Stimulated activated naive CD8-positive, alpha-beta T cell treated with anti-CD3 and anti-CD28 coated beads, Interleukin-15, amount 100 ng/mL, for 72 hours (primary cell): Measurements from ENCODE around the gene CISD2.
"Not testable (repeated sequence)": the region's sequence is repeated elsewhere in the genome, so short reads cannot be mapped to it uniquely, and the experiment has no call there.

ENCODE experiments used
- ATAC-seq: fragments of 150-1000 bp; cut with Tn5 transposase; 2 replicates; pipeline ENCODE4 v1.10.0; 2021; ENCODE audit warnings: mild to moderate bottlenecking, moderate library complexity
- DNase-seq, 2 donors: peaks; one replicate each; pipeline ENCODE4 v3.0.0; 2021 to 2022
- H3K27ac Mint-ChIP-seq, 2 donors: one replicate each; pipeline ENCODE4 v1.8.0; 2022; ENCODE audit warnings: mild to moderate bottlenecking in 2 of 2, mixed read lengths in 2 of 2, moderate library complexity in 2 of 2
- H3K27me3 Mint-ChIP-seq: one replicate; pipeline ENCODE4 v1.8.0; 2022; ENCODE audit warnings: mixed read lengths
- H3K4me1 Mint-ChIP-seq: one replicate; pipeline ENCODE4 v1.8.0; 2022; ENCODE audit warnings: mild to moderate bottlenecking, mixed read lengths
- H3K4me3 Mint-ChIP-seq, 2 donors: one replicate each; pipeline ENCODE4 v1.8.0; 2022; ENCODE audit warnings: mild to moderate bottlenecking in 2 of 2, mixed read lengths in 2 of 2, moderate library complexity in 1 of 2
- H3K9me3 Mint-ChIP-seq, 2 donors: one replicate each; pipeline ENCODE4 v1.8.0; 2022; ENCODE audit warnings: mixed read lengths in 2 of 2

CISD2 gene

GRCh38 chr4:102869569-102870197 is 891 bp downstream of the CISD2 start:
- Mint-ChIP-seq H3K27ac (peak overlapping the region; percentile 97 to 99), H3K27me3 (no peaks in the 10 kb centered on the region), H3K4me1 (peaks cover 58% of the 10 kb centered on the region), H3K4me3 (peak overlapping the region; percentile 91 to 96), H3K9me3 (no peaks in the 10 kb centered on the region)
- no peak for DNase-seq
- ATAC-seq, result peak; percentile 51

- H3K27me3 Mint-ChIP-seq, result no peaks in the 10 kb centered on the region
- no peak overlapping the region for H3K27ac Mint-ChIP-seq
- ATAC-seq (no peak), DNase-seq (no peak)
- H3K4me1 Mint-ChIP-seq, result peaks cover 37% of the 10 kb centered on the region
- peak overlapping the region in 1 of 2 donors; percentile 18 for H3K4me3 Mint-ChIP-seq
- H3K9me3 Mint-ChIP-seq, result peaks cover under 1 to 5% of the 10 kb centered on the region in 2 donors
Observed at GRCh38 chr4:102871772-102872171, 3.0 kb downstream of the CISD2 start.

- not testable (repeated sequence) for H3K4me3 Mint-ChIP-seq, H3K27me3 Mint-ChIP-seq, DNase-seq, H3K27ac Mint-ChIP-seq, ATAC-seq
- H3K9me3 Mint-ChIP-seq, result peaks cover 4 to 14% of the 10 kb centered on the region in 2 donors
- H3K4me1 Mint-ChIP-seq, result peaks cover 17% of the 10 kb centered on the region
Observed at GRCh38 chr4:102877477-102878106, 8.8 kb downstream of the CISD2 start.

GRCh38 chr4:102878349-102878748 is 9.6 kb downstream of the CISD2 start:
- not testable (repeated sequence) for H3K27me3 Mint-ChIP-seq, H3K4me3 Mint-ChIP-seq, ATAC-seq, H3K27ac Mint-ChIP-seq, DNase-seq
- Mint-ChIP-seq H3K9me3 (peaks cover 4 to 14% of the 10 kb centered on the region in 2 donors), H3K4me1 (peaks cover 13% of the 10 kb centered on the region)

- H3K4me1 Mint-ChIP-seq, result peaks cover 12% of the 10 kb centered on the region
- no peak for DNase-seq
- no peaks in the 10 kb centered on the region for H3K27me3 Mint-ChIP-seq
- no peak overlapping the region for H3K4me3 Mint-ChIP-seq
- peaks cover 4 to 14% of the 10 kb centered on the region in 2 donors for H3K9me3 Mint-ChIP-seq
- no peak overlapping the region for H3K27ac Mint-ChIP-seq
- ATAC-seq, result no peak
Observed at GRCh38 chr4:102878901-102879300, 10.1 kb downstream of the CISD2 start.

- Mint-ChIP-seq H3K9me3 (peaks cover 4 to 13% of the 10 kb centered on the region in 2 donors), H3K27ac (no peak overlapping the region), H3K27me3 (no peaks in the 10 kb centered on the region), H3K4me3 (no peak overlapping the region), H3K4me1 (peaks cover 8% of the 10 kb centered on the region)
- DNase-seq (no peak), ATAC-seq (no peak)
Observed at GRCh38 chr4:102881343-102881742, 12.6 kb downstream of the CISD2 start.

- no peak overlapping the region for H3K4me3 Mint-ChIP-seq
- no peak for DNase-seq
- H3K9me3 Mint-ChIP-seq, result peaks cover 0 to 4% of the 10 kb centered on the region in 2 donors
- ATAC-seq, result no peak
- H3K27ac Mint-ChIP-seq, result no peak overlapping the region
- peaks cover 8% of the 10 kb centered on the region for H3K4me1 Mint-ChIP-seq
- H3K27me3 Mint-ChIP-seq, result no peaks in the 10 kb centered on the region
Observed at GRCh38 chr4:102883278-102883677, 14.5 kb downstream of the CISD2 start.

GRCh38 chr4:102888570-102888969 is 19.8 kb downstream of the CISD2 start:
- H3K9me3 Mint-ChIP-seq, ATAC-seq, H3K4me1 Mint-ChIP-seq: not testable (repeated sequence)

GRCh38 chr4:102889866-102890265 is 21.1 kb downstream of the CISD2 start:
- DNase-seq, ATAC-seq, H3K4me3 Mint-ChIP-seq, H3K27ac Mint-ChIP-seq, H3K9me3 Mint-ChIP-seq, H3K27me3 Mint-ChIP-seq, H3K4me1 Mint-ChIP-seq: not testable (repeated sequence)

More at GRCh38 chr4:102888570-102888969, 19.8 kb downstream of the CISD2 start:
- not testable (repeated sequence) for H3K4me3 Mint-ChIP-seq, H3K27me3 Mint-ChIP-seq, DNase-seq, H3K27ac Mint-ChIP-seq

GRCh38 chr4:102896547-102896946 is 27.8 kb downstream of the CISD2 start:
- H3K4me1 Mint-ChIP-seq, ATAC-seq, H3K27ac Mint-ChIP-seq, H3K9me3 Mint-ChIP-seq, DNase-seq, H3K27me3 Mint-ChIP-seq: not testable (repeated sequence)
- peak overlapping the region in 1 of 2 donors; percentile 35 for H3K4me3 Mint-ChIP-seq

- not testable (repeated sequence) for H3K4me1 Mint-ChIP-seq, H3K9me3 Mint-ChIP-seq, DNase-seq, ATAC-seq, H3K27ac Mint-ChIP-seq, H3K27me3 Mint-ChIP-seq, H3K4me3 Mint-ChIP-seq
Observed at GRCh38 chr4:102897610-102898009, 28.8 kb downstream of the CISD2 start.

GRCh38 chr4:102901804-102902203 is 33.0 kb downstream of the CISD2 start:
- ATAC-seq (no peak), DNase-seq (no peak)
- H3K4me1 Mint-ChIP-seq, result peaks cover 1% of the 10 kb centered on the region
- no peak overlapping the region for H3K27ac Mint-ChIP-seq
- no peak overlapping the region for H3K4me3 Mint-ChIP-seq
- H3K27me3 Mint-ChIP-seq, result no peaks in the 10 kb centered on the region
- no peaks in the 10 kb centered on the region for H3K9me3 Mint-ChIP-seq

GRCh38 chr4:102918859-102919258 is 50.1 kb downstream of the CISD2 start:
- DNase-seq (no peak), ATAC-seq (no peak)
- H3K4me3 Mint-ChIP-seq, result no peak overlapping the region
- no peaks in the 10 kb centered on the region for H3K27me3 Mint-ChIP-seq
- no peaks in the 10 kb centered on the region for H3K4me1 Mint-ChIP-seq
- peaks cover 27 to 60% of the 10 kb centered on the region in 2 donors for H3K9me3 Mint-ChIP-seq
- H3K27ac Mint-ChIP-seq, result no peak overlapping the region

GRCh38 chr4:102919697-102920096 is 50.9 kb downstream of the CISD2 start:
- H3K4me1 Mint-ChIP-seq, ATAC-seq, H3K4me3 Mint-ChIP-seq, H3K27me3 Mint-ChIP-seq, DNase-seq, H3K27ac Mint-ChIP-seq: not testable (repeated sequence)
- H3K9me3 Mint-ChIP-seq, result peaks cover 19 to 52% of the 10 kb centered on the region in 2 donors

GRCh38 chr4:102935716-102936115 is 66.9 kb downstream of the CISD2 start:
- H3K27me3 Mint-ChIP-seq, result no peaks in the 10 kb centered on the region
- DNase-seq, result no peak
- peaks cover 0 to 3% of the 10 kb centered on the region in 2 donors for H3K9me3 Mint-ChIP-seq
- no peak overlapping the region for H3K27ac Mint-ChIP-seq
- no peaks in the 10 kb centered on the region for H3K4me1 Mint-ChIP-seq
- no peak for ATAC-seq
- H3K4me3 Mint-ChIP-seq, result no peak overlapping the region

- ATAC-seq, DNase-seq, H3K4me1 Mint-ChIP-seq: not testable (repeated sequence)
Observed at GRCh38 chr4:102938063-102938462, 69.3 kb downstream of the CISD2 start.

More at GRCh38 chr4:102938063-102938462, 69.3 kb downstream of the CISD2 start:
- peaks cover 0 to 22% of the 10 kb centered on the region in 2 donors for H3K9me3 Mint-ChIP-seq
- not testable (repeated sequence) for H3K27me3 Mint-ChIP-seq, H3K27ac Mint-ChIP-seq, H3K4me3 Mint-ChIP-seq
